ENCODE measurements around the gene KCNIP4. TPM values are rescaled to one million over a fixed set of nuclear protein-coding genes. Genes with fewer than 3 reads are reported as not detected.

Gene KCNIP4
- total RNA-seq, 4 donors from 2014 or later = 2.5 TPM; not detected in 2

DNA sequence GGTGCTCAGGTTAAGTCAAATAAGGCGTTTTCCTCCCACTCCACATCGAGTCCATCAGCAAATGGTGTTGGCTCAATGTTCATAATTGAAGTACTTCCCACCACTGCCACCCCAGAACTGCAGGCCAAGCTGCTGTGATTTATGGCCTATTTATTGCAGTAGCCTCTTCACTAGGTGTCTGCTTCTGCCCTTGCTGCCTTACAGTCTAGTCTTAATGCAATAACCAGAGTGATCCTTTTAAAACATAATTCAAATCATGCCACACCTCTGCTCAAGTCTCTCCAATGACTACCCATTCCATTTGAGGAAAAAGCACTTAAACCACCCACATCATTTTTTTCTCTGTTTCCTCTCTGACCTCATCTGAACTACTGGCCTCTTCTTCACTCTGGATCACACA, 220.3 kb downstream of the KCNIP4 start:
- intact Hi-C loops (cut with DNase I; ENCODE audit: low total_unique reads) (no loop called here), in situ Hi-C loops (cut with MboI; ENCODE audit: low pct_ligation_motif_present in 1 of 4, low pct_unique_long_range_greater_than_20kb in 1 of 4, low sequenced_read_pairs in 3 of 4) (no loop called here)
- TF ChIP-seq POLR2A (IDR thresholded peaks at IDR 0.05) = no peak
- no peak for TF ChIP-seq CTCF (IDR thresholded peaks at IDR 0.05)
- no peak for TF ChIP-seq EP300 (IDR thresholded peaks at IDR 0.05; ENCODE audit: low read depth)
- TF ChIP-seq POLR2AphosphoS5 (IDR thresholded peaks at IDR 0.05) = no peak
- Histone ChIP-seq H3K27me3 (no peaks in the 10 kb centered on the region), H3K4me3 (no peak overlapping the region), H3K36me3 (no peaks in the 10 kb centered on the region), H3K4me1 (no peaks in the 10 kb centered on the region), H3K27ac (no peak overlapping the region), H3K9me3 (no peaks in the 10 kb centered on the region)
- 42% methylated on average over 2 of the region's 2 CpGs; no CpG with 5 or more reads in 1 of the 2 donors for WGBS, 2 donors (ENCODE audit: low coverage in 1 of 2)
- no peak for DNase-seq

DNA sequence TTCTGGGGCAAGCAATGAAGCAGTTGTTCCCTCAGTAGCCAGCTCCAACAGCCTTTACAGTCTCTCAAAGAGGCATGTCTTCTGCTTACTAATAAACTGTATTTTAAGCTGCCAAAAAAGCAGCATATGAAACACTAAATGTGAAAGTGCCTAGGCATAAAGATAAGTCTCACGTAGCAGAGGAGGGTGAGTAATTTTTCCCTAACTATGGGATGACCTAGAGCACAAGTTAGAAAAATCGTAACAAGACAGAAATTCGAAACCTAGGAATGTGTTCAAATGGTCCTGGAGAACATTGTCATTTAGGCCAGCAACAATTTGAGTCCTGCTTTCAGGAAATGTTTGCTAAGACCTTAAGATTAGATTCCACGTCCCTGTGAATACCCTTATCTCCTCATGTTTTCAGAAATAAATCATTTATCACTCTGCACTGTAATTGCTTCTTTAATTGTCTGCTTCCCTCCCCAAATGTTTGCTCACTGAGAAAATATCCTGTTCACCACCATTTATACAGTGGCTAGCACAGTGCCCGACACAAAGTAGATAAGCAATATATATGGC, 222.2 kb downstream of the KCNIP4 start:
- H3K36me3 ChIP-seq = no peaks in the 10 kb centered on the region
- no peaks in the 10 kb centered on the region for H3K27me3 ChIP-seq
- DNase-seq = no peak
- in situ Hi-C loops (cut with MboI; ENCODE audit: low pct_ligation_motif_present in 1 of 4, low pct_unique_long_range_greater_than_20kb in 1 of 4, low sequenced_read_pairs in 3 of 4) (no loop called here), intact Hi-C loops (cut with DNase I; ENCODE audit: low total_unique reads) (no loop called here)
- no peak overlapping the region for H3K4me3 ChIP-seq
- 37 to 40% methylated on average over 5 of the region's 5 CpGs for WGBS, 2 donors (ENCODE audit: low coverage in 1 of 2)
- H3K9me3 ChIP-seq = no peaks in the 10 kb centered on the region
- H3K4me1 ChIP-seq = no peaks in the 10 kb centered on the region
- no peak for TF ChIP-seq POLR2A (IDR thresholded peaks at IDR 0.05)
- no peak for TF ChIP-seq CTCF (IDR thresholded peaks at IDR 0.05)
- TF ChIP-seq POLR2AphosphoS5 (IDR thresholded peaks at IDR 0.05) = no peak
- TF ChIP-seq EP300 (IDR thresholded peaks at IDR 0.05; ENCODE audit: low read depth) = no peak
- H3K27ac ChIP-seq = no peak overlapping the region

DNA sequence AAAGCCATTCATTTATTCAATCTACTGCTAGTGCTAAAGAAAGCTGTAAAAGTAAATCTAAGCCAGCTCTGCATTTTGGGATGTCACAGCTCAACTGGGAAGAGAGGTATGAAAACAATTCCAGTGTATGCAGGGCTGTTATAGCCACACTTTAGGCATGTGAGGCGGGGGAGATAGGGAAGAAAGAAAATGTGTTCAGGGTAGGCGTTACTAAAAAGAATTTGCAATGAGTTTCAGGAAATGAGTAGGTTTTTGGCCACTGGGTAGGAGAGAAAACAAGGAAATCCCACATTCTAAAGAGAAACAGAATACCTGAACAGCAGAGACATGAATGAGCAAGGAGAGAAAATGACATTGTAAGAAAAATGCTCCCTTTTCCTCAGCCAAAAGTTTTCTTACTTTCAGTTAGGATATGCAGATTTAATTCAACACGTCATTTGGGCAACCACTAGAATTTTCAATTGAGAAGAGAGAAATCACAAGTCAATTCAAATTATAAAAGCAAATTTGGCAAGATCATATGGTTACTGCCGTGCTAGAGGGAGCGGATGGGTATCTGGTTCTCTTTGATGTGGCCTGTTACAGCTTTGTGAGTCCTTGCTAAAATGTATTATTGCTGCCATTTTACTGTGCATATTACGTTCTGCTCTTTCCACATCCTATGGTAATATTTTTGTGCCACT, 226.3 kb downstream of the KCNIP4 start:
- Histone ChIP-seq H3K36me3 (no peaks in the 10 kb centered on the region), H3K9me3 (no peaks in the 10 kb centered on the region), H3K27ac (no peak overlapping the region), H3K4me1 (no peaks in the 10 kb centered on the region), H3K27me3 (no peaks in the 10 kb centered on the region), H3K4me3 (no peak overlapping the region)
- 72 to 86% methylated on average over 6 of the region's 6 CpGs for WGBS, 2 donors (ENCODE audit: low coverage in 1 of 2)
- no peak for DNase-seq
- in situ Hi-C loops (cut with MboI; ENCODE audit: low pct_ligation_motif_present in 1 of 4, low pct_unique_long_range_greater_than_20kb in 1 of 4, low sequenced_read_pairs in 3 of 4) (no loop called here), intact Hi-C loops (cut with DNase I; ENCODE audit: low total_unique reads) (no loop called here)
- TF ChIP-seq EP300 (IDR thresholded peaks at IDR 0.05; ENCODE audit: low read depth) = no peak
- TF ChIP-seq POLR2AphosphoS5 (IDR thresholded peaks at IDR 0.05) = no peak
- no peak for TF ChIP-seq POLR2A (IDR thresholded peaks at IDR 0.05)
- no peak for TF ChIP-seq CTCF (IDR thresholded peaks at IDR 0.05)

DNA sequence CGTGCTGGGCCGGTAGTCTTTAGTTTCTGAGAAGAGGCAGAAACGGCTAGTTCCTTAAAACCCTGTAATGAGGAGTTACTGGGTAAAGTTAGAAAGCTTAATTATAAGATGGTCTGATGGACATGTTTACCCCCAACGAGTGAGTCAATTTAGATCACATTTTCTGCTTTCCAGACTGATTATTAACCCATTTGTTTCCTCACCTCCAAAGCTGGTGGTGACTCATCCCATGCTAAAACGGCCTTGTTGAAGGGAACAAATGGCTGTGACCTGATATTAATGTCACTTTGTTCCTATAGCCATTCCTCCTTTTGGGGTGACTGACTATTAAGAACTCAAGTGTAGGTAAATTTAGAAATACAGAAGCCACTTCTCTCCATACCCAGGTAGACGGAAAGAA, 232.0 kb downstream of the KCNIP4 start:
- intact Hi-C loops (cut with DNase I; ENCODE audit: low total_unique reads) (no loop called here), in situ Hi-C loops (cut with MboI; ENCODE audit: low pct_ligation_motif_present in 1 of 4, low pct_unique_long_range_greater_than_20kb in 1 of 4, low sequenced_read_pairs in 3 of 4) (no loop called here)
- Histone ChIP-seq H3K4me3 (no peak overlapping the region), H3K27ac (no peak overlapping the region), H3K9me3 (no peaks in the 10 kb centered on the region), H3K36me3 (no peaks in the 10 kb centered on the region), H3K27me3 (no peaks in the 10 kb centered on the region), H3K4me1 (no peaks in the 10 kb centered on the region)
- 55 to 62% methylated on average over 3 to 6 of the region's 6 CpGs for WGBS, 2 donors (ENCODE audit: low coverage in 1 of 2)
- TF ChIP-seq POLR2A (IDR thresholded peaks at IDR 0.05) (no peak), EP300 (IDR thresholded peaks at IDR 0.05; ENCODE audit: low read depth) (no peak), POLR2AphosphoS5 (IDR thresholded peaks at IDR 0.05) (no peak), CTCF (IDR thresholded peaks at IDR 0.05) (no peak)
- DNase-seq = no peak

Data from transverse colon (tissue), 4 donors.